Uterus (tissue), 2 donors: ENCODE results near the gene SPEF2.

Experiments used
- CTCF ChIP-seq, 4 experiments: fragments of 200-600 bp in 2 of 4; fragments of 450-650 bp in 2 of 4; sonication (generic) in 2 of 4; IDR thresholded peaks; one replicate each; pipeline ENCODE4 v1.5.1; 2016 to 2019; ENCODE audit warnings: antibody characterized with exemption in 4 of 4, mild to moderate bottlenecking in 2 of 4, moderate library complexity in 1 of 4
- POLR2A ChIP-seq, 2 donors: fragments of 450-650 bp; IDR thresholded peaks; one replicate each; pipeline ENCODE4 v1.6.1; 2016; ENCODE audit warnings: antibody characterized with exemption in 2 of 2, mild to moderate bottlenecking in 1 of 2, moderate library complexity in 1 of 2

GRCh38 chr5:35741971-35742370, 124.3 kb downstream of the SPEF2 start:
- no peak for TF ChIP-seq CTCF (IDR thresholded peaks at IDR 0.05)
- no peak for TF ChIP-seq POLR2A (IDR thresholded peaks at IDR 0.05)
